SKM-1 (cell line): Measurements from ENCODE around the gene SMPX.

ENCODE experiments used
- DNase-seq: peaks from one replicate; lab custom pipeline; 2025; ENCODE audit not compliant: unreplicated experiment; lab: John Stamatoyannopoulos, UW

SMPX gene

DNA sequence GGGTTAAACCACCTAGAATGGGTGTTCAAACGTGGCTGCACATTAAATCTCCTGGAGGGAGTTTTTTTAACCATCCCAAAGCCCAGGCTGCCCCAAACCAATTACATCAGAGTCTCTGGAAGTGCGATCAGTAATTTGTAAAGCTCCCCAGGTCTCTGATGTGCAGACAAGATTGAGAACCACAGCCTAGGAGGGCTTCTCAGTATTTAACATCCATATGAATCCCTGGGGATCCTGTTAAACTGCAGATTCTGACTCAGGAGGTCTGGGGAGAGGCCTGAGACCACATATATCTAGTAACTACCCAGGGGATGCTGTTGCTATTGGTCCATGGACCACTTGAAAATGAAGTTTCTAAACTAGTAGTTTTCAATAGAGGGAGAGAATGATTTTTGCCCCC lies 42.6 kb downstream of the SMPX start:
- DNase-seq = no peak

- DNase-seq = no peak
These were observed 46.1 kb downstream of the SMPX start for GRCh38 chrX:21711848-21712197.

- no peak for DNase-seq
These were observed 46.6 kb downstream of the SMPX start for GRCh38 chrX:21711129-21711847.

GRCh38 chrX:21708116-21708515 lies 49.8 kb downstream of the SMPX start:
- DNase-seq = no peak

GRCh38 chrX:21705225-21705624 lies 52.7 kb downstream of the SMPX start:
- DNase-seq = no peak

GRCh38 chrX:21702725-21703124 lies 55.2 kb downstream of the SMPX start:
- no peak for DNase-seq

GRCh38 chrX:21700967-21701366 lies 56.9 kb downstream of the SMPX start:
- DNase-seq = no peak

GRCh38 chrX:21700275-21700674 lies 57.6 kb downstream of the SMPX start:
- no peak for DNase-seq

DNA sequence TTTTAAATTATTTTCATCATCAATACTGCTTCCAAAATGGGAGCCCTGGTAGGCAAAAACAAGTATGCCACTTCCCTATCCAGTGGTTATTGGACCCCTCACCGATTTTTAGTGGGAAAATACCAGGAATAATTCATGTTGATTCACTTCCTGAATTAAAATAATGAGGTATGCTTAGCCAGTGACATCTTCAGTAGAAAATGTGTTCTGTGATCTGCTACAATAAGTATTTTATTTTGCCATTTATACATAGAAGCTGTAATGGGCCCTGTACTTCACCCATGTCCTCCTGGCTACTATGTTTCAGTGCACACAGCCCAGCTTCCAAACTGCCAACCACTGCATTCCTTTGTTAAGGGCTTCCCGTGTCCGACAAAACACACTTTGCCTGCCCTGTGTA lies 58.8 kb downstream of the SMPX start:
- no peak for DNase-seq

- DNase-seq = no peak
These were observed 59.6 kb downstream of the SMPX start for GRCh38 chrX:21698272-21698671.

- no peak for DNase-seq
These were observed 66.4 kb downstream of the SMPX start for GRCh38 chrX:21691512-21692018.

DNA sequence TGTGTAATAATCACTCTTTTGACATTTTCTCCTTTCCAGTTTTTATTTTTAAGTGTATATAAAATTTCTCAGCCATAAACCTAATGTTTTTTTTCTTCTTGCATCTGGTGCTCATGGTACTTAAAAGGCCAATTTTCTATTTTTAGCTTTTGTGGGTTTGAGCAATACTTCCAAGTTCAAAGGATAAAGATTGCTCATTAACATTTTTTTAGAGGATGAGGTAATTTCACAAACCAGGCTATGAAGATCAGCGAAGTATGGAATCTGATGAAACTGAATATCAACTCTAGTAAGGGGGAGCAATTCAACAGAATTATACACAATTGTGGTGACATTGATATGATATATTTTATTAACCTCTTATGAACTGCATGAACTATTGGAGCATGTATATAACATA lies 74.0 kb downstream of the SMPX start:
- DNase-seq = no peak

- no peak for DNase-seq
These were observed 79.8 kb downstream of the SMPX start for GRCh38 chrX:21678048-21678612.

DNA sequence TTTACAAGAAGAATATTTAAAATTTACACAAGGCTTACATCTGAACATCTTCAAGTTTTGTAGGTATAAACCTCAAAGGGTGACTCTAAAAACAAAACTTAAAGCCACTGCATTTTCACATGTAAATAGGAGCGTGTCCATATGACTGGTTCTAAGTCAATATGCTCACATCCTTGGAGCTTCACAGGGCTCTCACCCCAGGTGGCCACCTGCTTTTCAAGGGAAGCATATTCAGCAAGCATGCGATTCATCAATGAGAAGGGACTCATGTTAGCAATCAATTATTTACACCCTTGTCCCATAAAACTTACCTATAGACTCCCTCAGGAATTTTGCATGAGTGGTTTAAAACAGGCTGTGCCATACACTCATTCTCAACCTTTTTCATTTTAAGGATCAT lies 82.0 kb downstream of the SMPX start:
- DNase-seq = no peak

- no peak for DNase-seq
These were observed 83.3 kb downstream of the SMPX start for GRCh38 chrX:21674430-21675186.

GRCh38 chrX:21666679-21667078 lies 91.2 kb downstream of the SMPX start:
- DNase-seq = no peak

GRCh38 chrX:21666252-21666651 lies 91.7 kb downstream of the SMPX start:
- no peak for DNase-seq

- no peak for DNase-seq
These were observed 95.2 kb downstream of the SMPX start for GRCh38 chrX:21662761-21663160.

- DNase-seq = no peak
These were observed 96.6 kb downstream of the SMPX start for GRCh38 chrX:21661316-21661715.

DNA sequence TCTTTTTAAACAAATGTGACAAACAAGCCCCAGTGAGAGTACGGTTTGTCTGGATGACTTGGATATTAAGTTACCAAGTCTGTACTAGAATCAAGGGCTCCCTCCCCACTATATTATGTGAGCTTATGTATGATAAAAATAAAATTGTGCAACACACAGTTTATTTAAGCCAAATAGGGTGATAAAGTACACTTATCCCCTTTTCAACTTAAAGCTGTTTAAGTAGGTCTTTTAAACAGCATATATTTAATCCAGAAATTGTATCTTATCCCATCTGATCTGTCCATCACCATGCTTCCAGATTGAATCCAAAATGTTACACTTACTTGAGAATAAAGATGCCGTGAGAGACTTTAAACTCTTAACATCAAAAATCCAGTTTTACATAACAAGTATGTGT lies 97.8 kb downstream of the SMPX start:
- no peak for DNase-seq

GRCh38 chrX:21659320-21659719 lies 98.6 kb downstream of the SMPX start:
- DNase-seq = no peak

DNA sequence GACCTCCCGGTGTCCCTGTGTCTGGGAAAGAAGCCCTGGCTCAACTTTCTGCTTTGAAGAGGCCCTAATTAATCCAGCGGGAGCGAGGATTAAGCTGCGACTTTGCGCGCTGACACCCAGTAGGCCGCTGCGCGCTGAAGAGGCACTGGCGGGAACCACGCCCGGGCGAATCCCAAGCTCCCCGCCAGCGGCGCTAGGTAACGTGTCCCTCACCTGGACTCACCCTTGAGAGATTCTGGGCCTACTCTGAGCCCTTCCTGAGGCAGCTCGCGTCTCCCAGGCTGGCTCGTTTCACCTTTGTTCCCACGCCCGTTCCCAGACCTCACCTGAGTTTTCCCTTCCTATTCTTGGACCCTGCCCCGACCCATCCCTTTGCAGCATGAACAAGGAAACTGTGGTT lies 99.2 kb downstream of the SMPX start:
- DNase-seq = no peak
